GM21423 (cell line): ENCODE measurements around the gene NXN.
"Not testable (repeated sequence)": the region's sequence is repeated elsewhere in the genome, so short reads cannot be mapped to it uniquely, and the experiment has no call there.

Experiments
- ATAC-seq: cut with Tn5 transposase; IDR thresholded peaks from one replicate; pipeline ENCODE4 v1.9.1; 2021; ENCODE audit warnings: mild to moderate bottlenecking, moderate library complexity; ENCODE audit not compliant: unreplicated experiment

NXN gene

DNA sequence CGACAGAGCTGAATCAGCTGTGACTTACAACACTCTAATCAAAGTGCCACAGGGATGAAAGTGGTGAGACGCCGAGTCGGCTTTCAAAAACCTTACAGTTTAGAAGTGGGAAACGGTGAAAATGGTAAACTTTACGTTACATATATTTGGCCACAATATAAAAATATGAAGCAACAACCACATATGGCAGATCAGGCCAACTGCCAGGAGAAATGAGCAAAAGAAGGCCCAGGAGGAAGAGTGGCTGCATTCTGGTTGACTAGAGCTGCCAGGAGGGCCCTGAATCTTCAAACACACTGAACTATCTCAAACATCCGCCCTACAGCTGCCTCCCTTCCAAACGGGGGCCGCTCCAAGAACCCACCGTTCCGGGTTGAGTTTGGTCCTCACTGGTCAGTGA lies 141.1 kb downstream of the NXN start:
- no peak for ATAC-seq

DNA sequence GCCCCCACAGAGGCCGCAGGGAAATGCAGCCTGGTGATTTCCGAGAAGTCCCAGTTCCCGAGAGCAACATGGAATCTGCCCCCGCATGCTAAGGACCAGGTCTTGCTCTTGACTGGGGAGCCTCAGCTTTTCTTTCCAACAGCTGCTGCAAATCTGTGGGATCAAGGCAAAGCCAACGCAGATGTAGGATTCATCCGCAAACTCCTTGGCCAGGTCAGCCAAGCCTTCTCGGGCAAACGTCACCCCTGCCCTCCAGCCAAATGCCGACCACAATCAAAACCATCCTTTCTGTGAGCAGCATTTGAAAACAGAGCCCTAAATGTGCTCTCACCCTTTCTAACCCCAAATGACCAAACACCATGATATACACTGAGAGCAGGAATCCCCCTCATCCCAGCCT lies 143.4 kb downstream of the NXN start:
- no peak for ATAC-seq

DNA sequence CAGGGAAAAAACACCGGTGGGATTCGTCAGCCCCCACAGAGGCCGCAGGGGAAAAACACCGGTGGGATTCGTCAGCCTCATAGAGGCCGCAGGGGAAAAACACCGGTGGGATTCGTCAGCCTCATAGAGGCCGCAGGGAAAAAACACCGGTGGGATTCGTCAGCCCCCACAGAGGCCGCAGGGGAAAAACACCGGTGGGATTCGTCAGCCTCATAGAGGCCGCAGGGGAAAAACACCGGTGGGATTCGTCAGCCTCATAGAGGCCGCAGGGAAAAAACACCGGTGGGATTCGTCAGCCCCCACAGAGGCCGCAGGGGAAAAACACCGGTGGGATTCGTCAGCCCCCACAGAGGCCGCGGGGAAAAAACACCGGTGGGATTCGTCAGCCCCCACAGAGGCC lies 143.9 kb downstream of the NXN start:
- not testable (repeated sequence) for ATAC-seq

DNA sequence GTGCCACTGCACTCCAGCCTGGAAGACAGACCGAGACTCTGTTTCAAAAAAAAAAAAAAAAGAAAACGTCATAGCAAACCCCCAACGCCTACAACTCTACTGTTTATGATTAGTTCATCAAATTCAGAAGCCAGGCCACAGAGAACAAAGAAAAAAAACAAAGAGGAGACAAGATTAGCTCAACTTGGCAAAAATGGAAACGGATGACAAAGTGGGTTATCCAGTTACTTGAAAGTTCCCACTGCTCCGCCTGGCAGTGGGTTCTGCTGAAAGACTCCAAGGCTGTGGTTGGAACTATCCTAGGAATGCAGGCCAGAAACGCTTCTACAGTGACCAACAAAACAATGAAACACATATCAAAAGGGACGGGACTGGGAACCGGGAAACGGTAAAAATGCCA lies 144.3 kb downstream of the NXN start:
- ATAC-seq: no peak

DNA sequence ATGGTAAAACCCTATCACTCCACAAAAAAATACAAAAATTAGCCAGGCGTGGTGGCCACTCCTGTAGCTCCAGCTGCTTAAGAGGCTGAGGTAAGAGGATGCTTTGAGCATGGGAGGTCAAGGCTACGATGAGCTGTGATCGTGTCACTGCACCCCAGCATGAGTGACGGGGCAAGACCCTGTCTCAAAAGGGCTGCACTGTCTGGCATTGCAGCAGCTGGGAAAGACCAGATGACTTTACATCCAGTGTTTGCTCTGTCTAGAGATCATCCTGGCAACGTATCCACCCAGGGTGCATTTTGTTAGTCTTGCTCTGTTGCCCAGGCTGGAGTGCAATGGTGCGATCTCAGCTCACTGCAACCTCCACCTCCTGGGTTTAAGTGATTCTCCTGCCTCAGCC lies 145.4 kb downstream of the NXN start:
- no peak for ATAC-seq

DNA sequence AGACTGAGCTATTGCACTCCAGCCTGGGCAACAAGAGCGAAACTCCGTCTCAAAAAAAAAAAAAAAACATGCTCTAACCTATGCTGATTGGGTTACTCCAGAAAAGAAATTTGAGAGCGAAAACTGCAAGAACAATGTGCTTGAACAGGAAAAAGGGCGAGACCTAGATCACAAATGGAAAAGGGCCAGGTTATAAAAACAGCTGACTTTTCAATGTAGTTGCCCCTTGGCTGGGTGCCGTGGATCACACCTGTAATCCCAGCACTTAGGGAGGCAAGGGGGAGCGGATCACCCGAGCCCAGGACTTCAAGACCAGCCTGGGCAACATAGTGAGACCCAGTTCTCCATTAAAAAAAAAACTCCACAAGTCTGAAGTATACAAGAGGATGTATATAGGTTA lies 148.6 kb downstream of the NXN start:
- ATAC-seq: no peak

DNA sequence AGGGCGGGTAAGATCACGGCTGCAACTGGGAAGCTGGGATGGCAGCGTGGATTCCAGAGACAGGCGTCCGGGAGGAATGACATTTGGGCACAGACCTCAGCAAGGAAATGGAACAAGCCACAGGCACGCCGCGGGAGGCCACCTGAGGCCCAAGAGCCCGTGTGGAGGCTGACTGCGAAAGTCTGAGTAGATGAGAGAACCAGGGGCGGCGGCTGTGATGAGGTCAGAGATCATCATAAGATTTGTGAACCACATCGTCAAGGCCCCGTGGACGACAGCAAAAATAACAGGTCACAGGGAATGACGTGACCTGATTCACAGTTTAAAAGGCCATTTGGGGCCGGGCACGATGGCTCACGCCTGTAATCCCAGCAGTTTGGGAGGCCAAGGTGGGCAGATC lies 149.2 kb downstream of the NXN start:
- ATAC-seq: no peak

DNA sequence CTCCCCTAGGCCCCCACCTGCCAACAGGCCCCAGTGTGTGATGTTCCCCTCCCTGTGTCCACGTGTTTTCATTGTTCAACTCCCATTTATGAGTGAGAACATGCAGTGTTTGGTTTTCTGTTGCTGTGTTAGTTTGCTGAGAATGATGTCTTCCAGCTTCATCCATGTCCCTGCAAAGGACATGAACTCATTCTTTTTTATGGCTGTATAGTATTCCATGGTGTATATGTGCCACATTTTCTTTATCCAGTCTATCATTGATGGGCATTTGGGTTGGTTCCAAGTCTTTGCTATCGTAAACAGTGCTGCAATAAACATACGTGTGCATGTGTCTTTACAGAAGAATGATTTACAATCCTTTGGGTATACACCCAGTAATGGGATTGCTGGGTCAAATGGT lies 150.0 kb downstream of the NXN start:
- ATAC-seq: not testable (repeated sequence)

DNA sequence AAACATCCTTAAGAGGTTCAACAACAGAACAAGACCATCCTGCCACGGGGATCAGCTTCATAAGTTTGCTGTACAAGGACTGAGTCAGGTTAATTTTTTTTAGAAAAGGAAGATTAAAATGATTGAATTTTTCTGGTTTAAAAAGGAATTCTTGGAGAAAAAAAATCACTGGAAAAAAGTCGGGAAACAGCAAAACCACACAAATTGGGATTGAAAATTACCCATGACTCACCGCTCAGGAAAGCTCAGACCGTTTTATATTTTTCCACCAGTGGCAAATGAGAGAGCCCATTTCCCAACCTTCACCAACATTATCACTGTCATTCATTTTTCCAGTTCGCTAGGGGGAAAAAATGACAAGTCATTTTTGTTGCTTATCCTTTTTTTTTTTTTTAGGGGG lies 150.8 kb downstream of the NXN start:
- no peak for ATAC-seq

DNA sequence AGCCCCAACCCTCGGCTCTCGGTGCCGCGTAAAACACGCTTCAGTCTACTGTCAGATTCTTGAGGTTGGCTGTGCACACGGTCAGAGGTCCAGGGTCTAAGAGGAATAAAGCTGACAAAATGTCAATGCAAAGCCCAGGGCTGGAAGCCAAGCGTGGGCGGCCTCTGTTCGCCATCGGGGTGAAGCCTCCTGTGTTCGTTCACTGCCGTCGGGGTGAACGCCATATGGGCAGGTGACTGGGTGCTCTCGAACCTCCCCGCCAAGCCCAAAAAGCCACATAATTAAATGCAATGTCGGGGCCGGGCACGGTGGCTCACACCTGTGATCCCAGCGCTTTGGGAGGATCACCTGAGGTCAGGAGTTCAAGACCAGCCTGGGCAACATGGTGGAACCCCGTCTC lies 152.8 kb downstream of the NXN start:
- no peak for ATAC-seq

DNA sequence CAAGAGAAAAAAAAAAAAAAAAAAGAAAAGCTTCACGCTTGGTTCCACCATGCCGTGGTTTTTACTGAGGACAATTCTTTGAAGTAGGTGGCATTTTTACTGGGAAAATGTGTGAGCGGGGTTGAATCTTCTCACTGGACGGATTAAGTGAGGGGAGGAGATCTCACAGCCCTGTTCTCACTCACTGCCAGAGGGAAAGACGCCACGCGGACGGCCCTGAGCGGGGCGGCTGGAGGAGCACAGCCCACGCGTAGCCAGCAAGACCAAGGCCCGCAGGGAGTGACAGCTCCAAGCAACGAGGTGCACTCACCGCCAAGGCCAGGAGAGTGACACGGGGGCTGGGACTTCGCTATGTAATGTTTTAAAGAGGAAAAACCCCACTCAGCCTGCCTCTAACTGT lies 154.4 kb downstream of the NXN start:
- ATAC-seq: no peak

DNA sequence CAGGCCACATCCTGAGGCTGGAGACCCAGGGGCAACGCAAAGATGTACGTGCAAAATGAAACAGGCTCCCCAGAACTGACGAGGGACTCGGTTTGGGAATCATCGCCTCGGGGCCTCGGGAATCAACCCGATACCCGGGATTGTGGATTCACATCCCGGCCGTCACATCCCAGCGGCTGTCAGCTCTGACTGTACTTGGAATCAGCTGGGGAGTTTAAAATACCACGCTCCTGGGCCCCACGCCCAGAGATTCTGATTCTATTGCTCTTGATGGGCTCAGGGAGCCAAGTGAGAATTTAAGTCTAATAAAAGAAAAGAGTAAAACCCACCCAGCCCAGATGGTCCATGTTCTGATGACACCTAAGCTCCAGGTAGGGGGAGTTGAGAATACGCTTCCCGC lies 155.2 kb downstream of the NXN start:
- ATAC-seq: no peak

DNA sequence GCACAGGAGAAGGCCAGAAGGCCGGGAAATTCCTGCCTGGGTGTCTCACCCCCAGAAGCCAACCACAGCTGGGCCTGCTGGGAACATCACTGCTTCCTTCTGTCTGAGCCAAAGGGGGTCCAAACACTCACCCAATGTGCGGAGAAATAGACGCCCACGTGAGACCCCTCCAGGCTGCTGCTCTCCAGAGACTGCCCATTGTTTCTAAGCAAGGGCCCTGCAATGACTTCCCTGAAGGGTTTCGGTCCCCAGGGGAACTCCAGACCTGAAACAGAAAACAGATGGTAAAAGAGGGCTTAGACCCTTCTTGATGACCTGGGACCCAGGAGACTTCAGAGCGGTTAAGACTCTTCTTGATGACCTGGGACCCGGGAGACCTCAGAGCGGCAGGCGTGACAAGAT lies 156.1 kb downstream of the NXN start:
- no peak for ATAC-seq

DNA sequence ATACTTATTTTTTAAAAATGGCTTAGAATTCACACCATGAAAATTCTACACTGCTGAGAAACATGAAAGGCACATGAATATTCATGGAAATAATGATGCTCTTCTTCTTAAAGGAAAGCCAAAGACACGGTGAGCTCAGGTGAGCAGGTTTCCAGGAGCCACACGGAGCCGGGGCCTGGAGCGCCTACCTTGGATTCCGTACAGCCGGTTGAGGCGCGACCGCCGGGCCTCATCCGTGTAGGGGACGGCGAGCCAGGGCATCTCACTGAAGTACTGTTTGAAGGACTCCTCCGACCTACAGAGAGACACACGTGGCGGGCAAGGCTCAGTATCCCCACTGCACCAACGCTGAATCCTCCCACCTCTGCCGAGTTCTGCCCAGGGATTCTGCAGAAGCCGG lies 160.3 kb downstream of the NXN start:
- ATAC-seq: no peak

DNA sequence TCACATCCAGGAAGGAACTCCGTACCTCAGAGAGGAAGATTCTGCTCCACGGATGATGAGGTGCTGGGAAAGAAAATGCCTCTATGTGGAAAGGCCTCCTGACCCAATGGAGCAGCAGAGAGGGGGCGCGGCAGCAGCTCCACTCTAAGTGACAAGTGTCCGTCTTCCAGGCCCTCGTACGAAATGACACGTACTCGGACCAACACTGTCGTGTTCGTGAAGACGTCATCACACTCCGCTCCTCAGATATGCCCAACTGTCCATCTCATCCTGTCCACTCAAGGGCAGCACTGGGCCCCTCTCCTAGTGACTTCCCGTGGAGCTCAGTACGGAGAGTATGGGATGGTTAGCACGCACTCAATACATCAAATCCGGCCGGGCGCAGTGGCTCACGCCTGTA lies 165.2 kb downstream of the NXN start:
- ATAC-seq: no peak

DNA sequence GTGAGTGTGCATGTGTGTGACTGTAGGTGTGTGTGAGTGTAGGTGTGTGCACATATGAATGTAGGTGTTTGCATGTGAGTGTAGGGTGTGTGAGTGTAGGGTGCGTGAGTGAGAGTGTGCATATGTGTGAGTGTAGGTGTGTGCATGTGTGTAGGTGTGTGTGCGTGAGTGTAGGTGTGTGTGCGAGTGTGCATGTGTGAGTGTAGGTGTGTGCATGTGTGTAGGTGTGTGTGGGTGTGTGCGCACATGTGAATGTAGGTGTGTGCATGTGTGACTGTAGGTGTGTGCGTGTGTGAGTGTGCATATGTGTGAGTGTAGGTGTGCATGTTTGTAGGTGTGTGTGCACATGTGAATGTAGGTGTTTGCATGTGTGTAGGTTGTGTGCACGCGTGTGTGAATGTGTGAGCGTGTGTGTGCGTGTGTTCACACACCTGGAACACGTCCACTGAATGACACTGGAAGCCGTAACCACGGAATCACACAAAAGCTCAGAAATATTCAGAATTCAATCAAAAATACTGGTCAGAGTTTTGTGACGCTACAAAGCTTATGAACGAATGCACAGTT lies 166.9 kb downstream of the NXN start:
- no peak for ATAC-seq

DNA sequence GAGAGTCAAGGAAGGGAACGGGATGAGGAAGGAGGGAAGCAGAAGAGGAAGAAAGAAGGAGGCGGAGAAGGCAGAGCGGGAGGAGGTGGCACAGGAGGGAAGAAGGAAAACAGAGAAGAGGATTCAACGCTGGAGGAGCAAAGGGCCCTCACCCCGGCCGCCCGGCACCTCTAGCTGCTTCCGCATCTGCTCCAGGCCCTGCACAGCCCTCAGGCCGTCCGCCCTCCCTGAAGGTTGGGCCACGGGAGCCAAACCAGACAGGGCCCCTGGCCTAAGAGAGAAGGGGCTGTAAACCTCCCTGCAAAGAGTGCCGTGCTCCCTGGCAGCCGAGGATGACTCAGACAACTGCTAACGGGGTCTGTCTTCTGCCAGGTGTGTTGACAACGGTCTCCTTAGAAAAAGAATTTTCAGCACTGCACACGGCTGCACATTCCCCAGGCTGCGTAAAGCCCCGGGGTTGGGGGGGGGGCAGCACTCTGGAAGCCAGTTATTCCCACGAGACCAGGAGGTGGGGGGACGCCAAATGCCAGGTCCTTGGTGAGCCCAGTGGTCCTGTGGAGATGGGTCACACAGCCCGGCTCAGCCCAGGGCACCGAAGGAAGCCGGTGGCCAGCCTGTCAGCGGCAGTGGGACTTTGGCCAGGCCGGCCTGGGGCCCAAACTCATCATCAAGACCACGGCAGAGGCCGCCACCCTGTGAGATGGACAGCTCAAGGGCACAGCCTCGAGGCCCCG lies 168.4 kb downstream of the NXN start:
- no peak for ATAC-seq

DNA sequence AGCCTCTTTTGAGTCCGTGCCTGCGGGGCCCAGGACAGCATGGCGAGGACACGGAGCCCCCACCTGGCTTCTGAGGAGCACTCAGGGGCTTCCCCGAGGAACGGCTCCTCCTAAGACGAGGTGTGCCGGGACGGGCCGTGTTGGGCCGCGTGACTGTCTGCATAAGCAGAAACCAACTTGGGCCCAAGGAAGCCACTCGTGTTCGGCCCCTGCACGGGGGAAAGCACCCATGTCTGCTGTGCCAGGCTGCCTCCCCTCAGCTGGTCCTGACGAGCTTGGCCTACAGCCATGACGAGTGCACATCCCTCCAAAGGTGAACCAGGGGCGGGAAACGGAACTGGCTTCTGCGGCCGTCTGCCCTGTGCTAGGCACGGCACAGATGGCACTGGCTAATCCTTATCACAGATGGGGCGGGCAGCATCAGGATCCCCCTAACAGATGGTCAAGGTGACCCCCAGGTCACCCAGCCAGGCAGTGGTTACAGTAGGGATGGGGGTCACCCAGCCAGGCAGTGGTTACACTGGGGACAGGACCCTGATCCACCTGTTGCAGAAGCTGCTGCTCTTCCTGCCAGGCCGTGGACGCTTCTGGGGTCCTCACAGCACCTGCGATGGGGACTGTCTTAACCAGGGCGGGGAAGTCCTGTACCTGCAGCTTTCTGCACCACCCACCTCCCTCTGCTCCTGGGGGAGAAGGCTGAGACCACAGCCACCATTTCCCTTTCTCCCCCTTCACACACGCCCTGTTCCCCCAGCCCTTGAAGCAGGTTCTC lies 171.9 kb downstream of the NXN start:
- ATAC-seq: no peak

DNA sequence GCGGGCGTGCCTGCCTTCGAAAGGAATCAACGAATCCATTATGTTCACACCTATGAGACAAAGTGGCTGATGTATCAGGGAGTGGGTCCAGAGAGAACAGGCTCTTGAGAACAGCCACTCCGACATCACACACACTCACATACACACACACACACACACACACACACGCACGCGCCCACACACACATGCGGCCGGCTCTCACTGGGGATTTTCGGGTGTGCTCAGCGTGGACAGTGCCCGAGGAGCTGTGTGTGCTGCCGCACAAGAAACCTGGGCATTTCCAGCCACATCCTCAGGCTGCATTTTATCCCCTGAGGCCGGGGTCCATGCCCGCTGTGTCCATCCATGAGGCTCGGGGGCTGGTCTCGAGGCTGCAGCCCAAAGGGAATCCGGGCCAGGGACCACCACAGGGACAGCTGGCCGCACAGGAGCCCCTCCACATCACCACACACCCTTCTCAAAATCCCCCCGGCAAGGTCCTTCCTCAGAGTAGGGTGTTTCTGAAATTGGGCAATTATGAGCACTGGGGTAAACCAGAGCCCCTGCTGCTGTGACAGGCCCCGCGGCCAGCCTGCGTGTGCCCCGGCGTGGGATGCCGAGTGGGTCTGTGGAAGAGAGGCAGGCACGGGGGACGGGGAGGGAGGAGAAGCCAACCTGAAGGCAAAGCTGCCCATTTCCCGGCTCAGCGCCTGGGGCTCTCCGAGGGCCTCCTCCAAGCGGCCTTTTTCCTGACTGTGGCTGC lies 172.6 kb downstream of the NXN start:
- ATAC-seq: no peak

DNA sequence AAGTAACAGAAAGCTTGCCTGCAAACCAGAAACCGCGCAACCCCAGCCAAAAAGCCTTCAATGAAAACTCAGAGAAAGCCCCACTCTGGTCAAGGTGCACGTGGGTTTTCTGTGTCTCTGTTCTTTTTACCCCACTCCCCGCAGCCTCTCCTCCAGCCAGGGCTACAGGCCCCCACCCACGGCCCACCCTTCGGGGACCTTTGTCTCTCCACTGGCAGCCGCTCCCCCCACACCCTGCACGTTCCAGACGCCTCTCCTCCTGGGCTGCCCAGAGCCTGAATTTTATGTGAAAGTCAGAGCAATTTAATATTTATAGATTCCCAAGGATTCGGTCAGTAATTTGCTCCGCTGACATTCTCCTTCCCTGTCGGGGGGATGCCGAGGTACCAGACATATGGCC lies 173.2 kb downstream of the NXN start:
- no peak for ATAC-seq

DNA sequence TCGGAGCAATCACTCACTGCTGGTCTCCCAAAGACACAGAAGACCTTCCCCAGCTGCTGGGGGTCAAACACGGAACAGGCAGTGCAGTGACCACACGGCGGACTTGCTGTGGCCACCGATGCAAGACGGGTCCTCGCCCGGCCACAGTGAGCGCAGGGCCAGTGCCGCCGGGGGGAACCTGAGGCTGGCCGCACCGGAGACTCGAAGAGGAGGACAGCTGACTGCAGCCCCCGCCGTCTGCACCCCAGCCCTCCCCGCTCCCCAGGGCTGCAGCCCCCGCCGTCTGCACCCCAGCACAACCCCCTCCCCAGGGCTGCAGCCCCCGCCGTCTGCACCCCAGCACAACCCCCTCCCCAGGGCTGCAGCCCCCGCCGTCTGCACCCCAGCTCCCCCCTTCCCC lies 173.7 kb downstream of the NXN start:
- ATAC-seq: not testable (repeated sequence)
